Stimulated activated CD4-positive, alpha-beta T cell treated with anti-CD3 and anti-CD28 coated beads, Interleukin-12 subunit alpha, Interleukin-12 subunit beta, amount 100 ng/mL, for 48 hours (primary cell): Measurements from ENCODE around the gene POT1.

Source experiments
- DNase-seq, 3 donors: peaks; one replicate each; pipeline ENCODE4 v3.0.0-alpha.2; 2020; ENCODE audit warnings: low read depth in 2 of 3, low spot score in 1 of 3

Gene POT1

GRCh38 chr7:124914298-124914697 lies 15.3 kb downstream of the POT1 start:
- DNase-seq: no peak

- DNase-seq: no peak
Observed at GRCh38 chr7:124912972-124913371, 16.7 kb downstream of the POT1 start.

GRCh38 chr7:124909808-124910207 lies 19.8 kb downstream of the POT1 start:
- DNase-seq: no peak

- no peak for DNase-seq
Observed at GRCh38 chr7:124908259-124908658, 21.4 kb downstream of the POT1 start.

- no peak for DNase-seq
Observed at GRCh38 chr7:124907490-124907889, 22.1 kb downstream of the POT1 start.

GRCh38 chr7:124898531-124898930 lies 31.1 kb downstream of the POT1 start:
- no peak for DNase-seq

- DNase-seq: no peak
Observed at GRCh38 chr7:124896001-124896400, 33.6 kb downstream of the POT1 start.

- DNase-seq: no peak
Observed at GRCh38 chr7:124893140-124893827, 36.3 kb downstream of the POT1 start.

GRCh38 chr7:124887247-124887646 lies 42.4 kb downstream of the POT1 start:
- DNase-seq: no peak

GRCh38 chr7:124881981-124882380 lies 47.6 kb downstream of the POT1 start:
- DNase-seq: no peak

- no peak for DNase-seq
Observed at GRCh38 chr7:124879771-124880170, 49.9 kb downstream of the POT1 start.

- no peak for DNase-seq
Observed at GRCh38 chr7:124879103-124879502, 50.5 kb downstream of the POT1 start.

- no peak for DNase-seq
Observed at GRCh38 chr7:124874644-124875163, 54.9 kb downstream of the POT1 start.

GRCh38 chr7:124857672-124858235 lies 71.9 kb downstream of the POT1 start:
- no peak for DNase-seq

GRCh38 chr7:124856299-124856888 lies 73.2 kb downstream of the POT1 start:
- DNase-seq: no peak

- DNase-seq: no peak
Observed at GRCh38 chr7:124843336-124843735, 86.3 kb downstream of the POT1 start.

GRCh38 chr7:124840435-124840834 lies 89.2 kb downstream of the POT1 start:
- no peak for DNase-seq

- DNase-seq: no peak
Observed at GRCh38 chr7:124839687-124840086, 89.9 kb downstream of the POT1 start.

GRCh38 chr7:124836173-124836572 lies 93.5 kb downstream of the POT1 start:
- DNase-seq: no peak

- DNase-seq: no peak
Observed at GRCh38 chr7:124818807-124819206, 110.8 kb downstream of the POT1 start.

GRCh38 chr7:124813994-124814798 lies 115.4 kb downstream of the POT1 start:
- no peak for DNase-seq

GRCh38 chr7:124812764-124813163 lies 116.9 kb downstream of the POT1 start:
- no peak for DNase-seq
